HK-2 (cell line): ENCODE data around the gene SAP25.
"Not testable (repeated sequence)": the region's sequence is repeated elsewhere in the genome, so short reads cannot be mapped to it uniquely, and the experiment has no call there.

Source experiments
- DNase-seq: peaks from one replicate; pipeline ENCODE4 v3.0.0-alpha.2; 2018; ENCODE audit not compliant: unreplicated experiment

SAP25 gene

GRCh38 chr7:100561491-100562194, 12.1 kb downstream of the SAP25 start:
- DNase-seq: no peak

- no peak for DNase-seq
Observed at GRCh38 chr7:100559127-100559526, 14.6 kb downstream of the SAP25 start.

DNA sequence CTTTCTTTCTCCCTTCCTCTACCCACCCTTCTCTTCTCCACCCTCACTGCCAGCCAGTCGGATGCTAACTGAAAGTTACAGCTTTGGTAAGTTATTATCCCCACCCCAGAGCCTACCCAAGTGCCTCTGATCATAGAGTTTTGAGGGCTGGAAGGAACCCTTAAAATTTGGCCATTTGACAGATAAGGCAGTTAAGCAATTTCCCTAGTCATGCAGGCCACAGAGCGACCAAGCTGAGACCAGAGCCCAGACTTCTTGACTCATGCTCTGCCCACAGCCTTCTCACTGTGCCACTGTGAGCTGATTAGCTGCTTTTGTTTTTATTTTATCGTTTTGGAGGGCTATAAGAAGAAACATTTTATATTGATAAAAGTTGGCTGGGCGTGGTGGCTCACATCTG, 17.2 kb downstream of the SAP25 start:
- no peak for DNase-seq

GRCh38 chr7:100555701-100556100, 18.0 kb downstream of the SAP25 start:
- DNase-seq: no peak

DNA sequence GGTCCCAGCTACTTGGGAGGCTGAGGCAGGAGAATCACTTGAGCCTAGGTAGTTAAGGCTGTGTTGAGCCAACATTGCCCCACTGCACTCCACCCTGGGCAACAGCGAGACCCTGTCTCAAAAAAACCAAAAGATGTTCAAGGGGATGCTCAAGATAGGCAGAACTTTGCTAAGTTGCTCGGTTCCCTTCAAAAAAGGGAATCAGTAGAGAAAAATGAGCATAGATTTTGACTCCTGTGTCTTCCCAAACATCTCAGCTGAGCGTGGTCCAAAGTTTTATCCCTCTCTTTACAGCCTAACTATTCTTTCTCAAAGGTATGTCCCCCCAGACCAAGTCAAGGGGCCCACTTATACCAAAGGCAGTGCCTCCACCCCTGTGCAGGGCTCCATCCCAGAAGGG, 20.7 kb downstream of the SAP25 start:
- DNase-seq: no peak

- no peak for DNase-seq
Observed at GRCh38 chr7:100552532-100552931, 21.2 kb downstream of the SAP25 start.

DNA sequence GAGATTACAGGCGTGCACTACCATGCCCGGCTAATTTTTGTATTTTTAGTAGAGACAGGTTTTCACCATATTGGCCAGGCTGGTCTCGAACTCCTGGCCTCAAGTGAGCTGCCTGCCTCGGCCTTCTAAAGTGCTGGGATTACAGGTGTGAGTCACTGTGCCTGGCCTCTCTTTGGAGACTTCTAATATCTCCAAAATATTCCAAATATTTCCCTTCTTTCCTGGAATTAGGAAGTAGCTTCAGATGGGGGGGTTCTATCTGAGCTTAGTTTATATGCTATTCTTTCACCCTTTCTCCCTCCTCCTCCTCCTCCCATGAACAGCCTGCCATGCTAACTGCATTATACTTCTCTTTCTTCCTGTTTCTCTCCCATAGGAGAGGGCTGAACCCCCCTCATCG, 25.3 kb downstream of the SAP25 start:
- not testable (repeated sequence) for DNase-seq

DNA sequence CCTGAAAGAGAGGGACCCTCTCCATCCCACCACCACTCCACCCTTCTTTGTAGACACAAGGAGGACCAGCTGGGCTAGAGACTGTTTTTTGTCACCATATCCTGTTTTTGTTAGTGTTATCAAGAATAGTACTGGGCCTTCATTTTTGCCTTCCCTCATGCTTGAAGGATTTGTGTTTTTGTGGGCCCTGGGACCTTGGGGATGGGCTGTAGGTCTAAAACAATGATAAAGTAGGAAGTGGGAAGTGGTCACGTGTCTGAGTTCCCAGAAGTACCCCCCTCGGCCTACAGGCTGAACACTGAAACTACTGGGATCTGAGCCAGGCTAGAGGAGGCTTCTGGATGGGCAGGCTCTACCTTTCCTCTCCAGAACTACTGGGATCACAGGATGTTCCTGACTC, 25.8 kb downstream of the SAP25 start:
- DNase-seq: no peak

- no peak for DNase-seq
Observed at GRCh38 chr7:100546926-100547800, 26.5 kb downstream of the SAP25 start.

DNA sequence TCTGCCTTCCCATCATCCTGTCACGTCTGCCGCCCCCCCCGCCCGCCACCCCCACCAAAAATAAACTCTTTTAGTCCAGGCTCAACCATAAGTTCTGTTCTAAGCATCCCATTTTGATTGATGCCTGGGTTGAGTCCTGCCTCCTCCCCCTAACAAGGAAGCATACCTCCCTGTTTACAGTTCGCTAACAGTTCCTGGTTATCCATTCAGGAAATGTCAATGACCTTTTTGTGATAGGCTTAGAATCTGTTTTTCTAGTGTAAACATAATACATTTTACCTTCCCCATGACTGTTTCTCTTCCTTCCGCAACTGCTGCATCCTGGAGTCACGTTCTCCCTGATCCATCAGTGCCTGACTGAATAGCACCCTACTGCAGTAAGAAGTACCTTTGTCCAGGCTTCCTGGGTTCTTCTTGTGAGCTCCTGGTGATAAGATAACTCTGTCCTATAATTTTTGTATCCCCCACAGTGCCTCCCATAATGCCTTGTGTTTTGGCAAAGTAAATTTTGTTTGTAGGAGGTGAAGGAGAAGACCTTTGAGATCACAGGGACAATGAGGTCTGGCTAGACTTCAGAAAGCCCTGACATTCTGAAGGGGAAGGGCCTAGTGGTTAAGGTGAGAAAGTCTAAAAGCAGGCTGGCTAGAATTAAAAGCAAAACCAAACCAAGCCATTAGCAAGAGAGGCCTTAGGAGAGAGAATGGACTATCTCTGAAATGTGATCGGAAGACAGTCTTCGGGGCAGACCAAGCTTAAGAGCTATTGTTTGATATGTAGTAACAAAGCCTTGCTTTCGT, 27.4 kb downstream of the SAP25 start:
- DNase-seq: no peak

GRCh38 chr7:100545360-100546128, 28.2 kb downstream of the SAP25 start:
- peak; percentile 71 for DNase-seq

DNA sequence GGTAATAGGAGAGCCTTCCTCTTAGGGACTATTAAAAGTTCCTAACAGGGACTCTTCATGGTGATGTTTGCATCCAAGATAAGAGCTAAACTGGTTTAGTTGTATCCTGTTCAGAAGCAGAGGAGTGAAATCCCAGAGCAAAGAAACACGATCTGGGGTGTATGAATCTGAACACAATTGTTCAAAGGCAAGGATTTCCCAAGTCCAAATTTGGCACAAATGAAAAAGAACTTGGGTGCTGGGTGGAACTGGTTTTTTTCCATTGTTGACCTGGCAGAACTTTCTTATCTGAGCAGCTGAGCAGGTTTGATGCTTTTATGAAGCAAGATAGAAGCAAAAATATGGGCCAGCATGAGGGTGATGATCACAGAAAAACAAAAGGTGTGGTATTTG, 28.7 kb downstream of the SAP25 start:
- no peak for DNase-seq

GRCh38 chr7:100544386-100544785, 29.3 kb downstream of the SAP25 start:
- no peak for DNase-seq

DNA sequence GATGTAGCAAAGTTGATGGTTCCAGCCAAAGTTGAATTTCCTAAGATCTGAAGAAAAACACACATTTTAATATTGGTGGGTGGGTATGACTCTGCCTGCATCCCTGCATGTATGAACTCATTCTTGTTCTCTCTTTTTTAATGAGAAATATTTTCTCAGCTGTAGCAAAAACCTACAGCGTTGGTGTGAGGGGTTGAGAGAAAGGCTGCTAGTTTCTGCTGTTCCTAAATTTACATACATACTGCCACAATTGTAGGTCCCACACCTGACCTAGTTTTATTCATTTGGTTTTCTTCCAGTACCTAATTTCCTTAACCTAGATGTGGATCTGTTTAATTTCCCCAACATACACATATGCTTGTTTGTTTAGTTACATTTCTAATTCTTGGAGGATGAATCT, 30.1 kb downstream of the SAP25 start:
- DNase-seq: no peak

DNA sequence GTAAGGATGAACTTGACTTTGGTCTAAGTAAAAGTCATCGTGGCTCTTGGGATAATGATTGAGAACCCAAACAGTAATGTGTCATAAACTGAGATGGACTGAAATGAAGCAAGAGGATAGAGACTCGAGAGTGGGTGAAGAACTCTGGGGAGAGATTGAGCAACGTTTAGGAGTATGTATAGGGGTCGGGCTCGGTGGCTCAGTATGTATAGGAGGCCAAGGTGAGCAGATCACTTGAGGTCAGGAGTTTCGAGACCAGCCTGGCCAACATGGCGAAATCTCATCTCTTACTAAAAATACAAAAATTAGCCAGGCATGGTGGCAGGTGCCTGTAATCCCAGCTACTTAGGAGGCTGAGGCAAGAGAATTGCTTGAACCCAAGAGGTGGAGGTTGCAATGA, 32.4 kb downstream of the SAP25 start:
- not testable (repeated sequence) for DNase-seq

DNA sequence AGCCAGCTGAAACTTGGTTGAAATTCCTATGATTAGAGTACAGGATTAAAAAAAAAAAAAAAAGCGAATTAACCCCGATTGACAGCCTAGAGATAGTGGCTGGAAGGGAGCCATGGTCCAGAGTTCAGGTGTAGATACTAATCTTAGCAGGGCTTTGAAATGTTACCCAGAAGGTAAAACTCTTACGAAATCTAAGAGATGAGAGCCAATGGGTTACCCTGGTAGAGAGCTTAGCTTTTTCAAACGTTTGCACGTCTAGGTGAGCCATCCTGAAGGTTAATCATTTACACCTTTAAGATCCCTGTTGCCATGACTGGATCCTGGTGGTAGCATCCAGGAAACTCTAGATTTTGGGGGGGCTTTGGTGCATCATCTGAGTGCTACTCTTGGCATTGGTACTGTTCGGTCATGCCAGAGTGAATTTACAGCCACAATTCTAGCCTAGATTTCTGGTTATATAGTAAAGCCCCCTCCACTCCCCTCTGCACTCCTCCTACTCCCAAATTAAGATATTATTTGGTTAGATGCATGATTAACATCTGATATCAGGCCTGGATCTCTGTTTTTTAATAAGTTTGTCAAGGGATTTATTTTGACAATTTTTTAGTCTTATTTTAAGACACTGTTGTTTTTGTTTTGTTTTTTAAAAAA, 33.5 kb downstream of the SAP25 start:
- no peak for DNase-seq

- DNase-seq: no peak
Observed at GRCh38 chr7:100539436-100540006, 34.2 kb downstream of the SAP25 start.

GRCh38 chr7:100538654-100539435, 34.9 kb downstream of the SAP25 start, which contains the start of gene AGFG2:
TSS of gene AGFG2 (plus strand) at chr7:100539203. CDS start at chr7:100539347, 144 bp downstream.
- DNase-seq: peak; percentile 100

DNA sequence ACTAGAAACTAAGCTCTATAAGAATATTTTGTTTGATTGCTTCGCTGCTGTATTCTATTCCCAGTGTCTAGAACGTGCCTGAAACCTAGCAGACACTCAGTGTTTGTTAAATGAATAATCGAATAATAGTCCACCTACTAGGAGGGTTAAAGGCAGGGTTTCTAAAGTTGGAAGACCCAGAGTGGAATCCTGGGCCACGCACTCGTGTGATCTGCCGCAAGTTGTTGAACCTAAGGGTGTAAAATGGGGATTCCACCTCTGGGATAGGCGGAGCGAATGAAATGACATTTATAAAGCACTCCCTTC, 35.4 kb downstream of the SAP25 start:
- no peak for DNase-seq

- not testable (repeated sequence) for DNase-seq
Observed at GRCh38 chr7:100536695-100537094, 37.0 kb downstream of the SAP25 start.
